HepG2 (cell line): ENCODE measurements around the gene C9orf43. TPM values are rescaled to one million over a fixed set of nuclear protein-coding genes. Genes with fewer than 3 reads are reported as not detected.

ENCODE experiments used
- HNRNPH1 ChIP-seq: fragments of 200-400 bp; formaldehyde crosslinking; optimal IDR thresholded peaks from 2 replicates; pipeline ENCODE3; 2017; ENCODE audit warnings: mild to moderate bottlenecking, low read depth, low read length
- MBD4 ChIP-seq: IDR thresholded peaks from 2 replicates; pipeline ENCODE4 v1.6.1; 2012; ENCODE audit warnings: low read length, inconsistent platforms, borderline replicate concordance
- MIER3 ChIP-seq: IDR thresholded peaks from 2 replicates; pipeline ENCODE4 v1.6.1; 2016; ENCODE audit warnings: missing compliant biosample characterization, borderline replicate concordance
- MTF1 ChIP-seq: sonication (generic); formaldehyde crosslinking; IDR thresholded peaks from 2 replicates; pipeline ENCODE4 v1.5.0; 2020; ENCODE audit warnings: missing genetic modification reagents
- NCOA2 ChIP-seq: sonication (generic); formaldehyde crosslinking; IDR thresholded peaks from 2 replicates; pipeline ENCODE4 v1.8.0; 2022; ENCODE audit warnings: inconsistent platforms
- RFXANK ChIP-seq: IDR thresholded peaks from 2 replicates; pipeline ENCODE4 v1.6.1; 2016
- TMF1 ChIP-seq: sonication (generic); formaldehyde crosslinking; IDR thresholded peaks from 2 replicates; pipeline ENCODE4 v1.8.1; 2022; ENCODE audit warnings: low read depth, missing genetic modification reagents
- ZFP62 ChIP-seq: sonication (generic); formaldehyde crosslinking; IDR thresholded peaks from 2 replicates; pipeline ENCODE4 v1.4.0; 2020; ENCODE audit warnings: missing genetic modification reagents
- ZKSCAN5 ChIP-seq: sonication (generic); formaldehyde crosslinking; IDR thresholded peaks from 2 replicates; pipeline ENCODE4 v1.5.1; 2020; ENCODE audit warnings: mild to moderate bottlenecking, missing genetic modification reagents
- ZNF501 ChIP-seq: sonication (generic); formaldehyde crosslinking; IDR thresholded peaks from 2 replicates; pipeline ENCODE4 v1.5.1; 2020; ENCODE audit warnings: mild to moderate bottlenecking, moderate library complexity, missing genetic modification reagents
- polyA plus RNA-seq, 8 experiments: library from polyadenylated mRNA; depleted of rRNA in 3 of 8; stranded (reverse) in 7 of 8; unstranded in 1 of 8; fragments of >200 nt; fragmentation: Illumina TruSeq in 4 of 8; extraction: Trizol in 4 of 8; gene quantifications; 2 replicates each; pipeline versions ENCODE4 v1.2.1 to v1.2.3, GENCODE V29; 2011 to 2016; ENCODE audit warnings: low read depth in 4 of 8, missing spikeins in 1 of 8, mixed read lengths in 1 of 8; ENCODE audit not compliant: insufficient read depth in 1 of 8
- total RNA-seq, 5 experiments: library from RNA; depleted of rRNA; stranded (reverse); fragments of >200 nt; fragmentation: Illumina TruSeq; extraction: Trizol; gene quantifications; 2 replicates each; pipeline ENCODE4 v1.2.3, GENCODE V29; 2016; ENCODE audit warnings: low read depth in 1 of 5
- TF ChIP-seq, protein P1 (sequence below): sonication (generic); formaldehyde crosslinking; IDR thresholded peaks from 2 replicates; pipeline ENCODE4; 2020; ENCODE audit warnings: missing genetic modification reagents, mild to moderate bottlenecking, borderline replicate concordance
- TF ChIP-seq, protein P2 (sequence below): sonication (generic); formaldehyde crosslinking; IDR thresholded peaks from 2 replicates; pipeline ENCODE4 v1.5.0; 2020; ENCODE audit warnings: missing genetic modification reagents, mild to moderate bottlenecking, borderline replicate concordance
- TF ChIP-seq, protein P3 (sequence below): sonication (generic); formaldehyde crosslinking; IDR thresholded peaks from 2 replicates; pipeline ENCODE4 v1.4.0; 2020; ENCODE audit warnings: missing genetic modification reagents, borderline replicate concordance
- TF ChIP-seq, protein P4 (sequence below): IDR thresholded peaks from 2 replicates; pipeline ENCODE4 v1.6.1; 2016; ENCODE audit warnings: mild to moderate bottlenecking
- TF ChIP-seq, protein P5 (sequence below): sonication (generic); formaldehyde crosslinking; conservative IDR thresholded peaks from 2 replicates; pipeline ENCODE4 v1.8.0; 2022; ENCODE audit warnings: mild to moderate bottlenecking, moderate library complexity, missing genetic modification reagents

The C9orf43 gene
- total and polyA plus RNA-seq, 2 of the 13 experiments (the other 11 are each of a cell fraction or from before 2014, with no cell fraction given): 0.24 to 0.31 TPM

DNA sequence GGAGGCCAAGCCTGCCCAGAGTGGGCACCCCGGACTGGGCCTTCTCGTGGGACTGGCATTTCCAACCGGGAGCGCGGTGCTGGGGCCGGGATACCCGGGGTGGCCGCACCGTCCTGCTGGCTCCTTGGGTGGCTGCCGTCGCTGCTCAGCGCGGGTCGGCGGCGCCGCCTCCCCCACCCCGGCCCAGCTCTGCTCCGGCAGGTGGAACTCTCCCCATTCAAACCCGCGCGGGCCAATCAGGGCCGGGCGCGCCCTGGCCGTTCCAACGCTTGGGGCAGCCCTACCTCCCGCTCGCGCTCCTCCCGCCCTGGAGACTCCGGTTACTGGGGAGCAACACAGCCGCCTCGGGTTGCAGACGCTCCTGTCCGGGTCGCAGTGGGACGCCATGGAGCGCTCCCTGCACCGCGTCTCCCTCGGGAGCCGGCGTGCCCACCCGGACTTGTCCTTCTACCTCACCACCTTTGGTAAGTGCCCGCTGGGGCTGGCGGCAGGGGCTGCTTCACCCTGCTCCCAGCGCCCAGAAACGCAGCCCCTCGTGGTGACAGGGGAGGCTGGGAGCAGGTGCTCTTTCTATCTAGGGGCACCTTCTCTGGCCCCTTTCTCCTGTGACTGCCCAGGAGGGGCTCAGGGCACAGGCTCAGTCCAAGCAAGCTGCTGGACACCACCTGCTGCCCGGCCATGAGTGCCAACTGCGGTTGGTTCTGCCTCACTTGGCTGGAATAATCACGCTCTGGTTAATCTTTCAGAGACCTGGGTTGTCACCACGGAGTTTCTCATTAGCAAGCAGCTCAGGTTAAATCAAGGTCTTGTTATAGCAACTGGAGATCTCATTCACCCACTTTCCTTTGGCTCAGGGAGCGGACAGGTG is 53.1 kb downstream of the C9orf43 start, which contains the start of gene RGS3 (continued):
- TF ChIP-seq, protein P1, sequence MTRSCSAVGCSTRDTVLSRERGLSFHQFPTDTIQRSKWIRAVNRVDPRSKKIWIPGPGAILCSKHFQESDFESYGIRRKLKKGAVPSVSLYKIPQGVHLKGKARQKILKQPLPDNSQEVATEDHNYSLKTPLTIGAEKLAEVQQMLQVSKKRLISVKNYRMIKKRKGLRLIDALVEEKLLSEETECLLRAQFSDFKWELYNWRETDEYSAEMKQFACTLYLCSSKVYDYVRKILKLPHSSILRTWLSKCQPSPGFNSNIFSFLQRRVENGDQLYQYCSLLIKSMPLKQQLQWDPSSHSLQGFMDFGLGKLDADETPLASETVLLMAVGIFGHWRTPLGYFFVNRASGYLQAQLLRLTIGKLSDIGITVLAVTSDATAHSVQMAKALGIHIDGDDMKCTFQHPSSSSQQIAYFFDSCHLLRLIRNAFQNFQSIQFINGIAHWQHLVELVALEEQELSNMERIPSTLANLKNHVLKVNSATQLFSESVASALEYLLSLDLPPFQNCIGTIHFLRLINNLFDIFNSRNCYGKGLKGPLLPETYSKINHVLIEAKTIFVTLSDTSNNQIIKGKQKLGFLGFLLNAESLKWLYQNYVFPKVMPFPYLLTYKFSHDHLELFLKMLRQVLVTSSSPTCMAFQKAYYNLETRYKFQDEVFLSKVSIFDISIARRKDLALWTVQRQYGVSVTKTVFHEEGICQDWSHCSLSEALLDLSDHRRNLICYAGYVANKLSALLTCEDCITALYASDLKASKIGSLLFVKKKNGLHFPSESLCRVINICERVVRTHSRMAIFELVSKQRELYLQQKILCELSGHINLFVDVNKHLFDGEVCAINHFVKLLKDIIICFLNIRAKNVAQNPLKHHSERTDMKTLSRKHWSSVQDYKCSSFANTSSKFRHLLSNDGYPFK (CRISPR knock-in tag): peak; percentile 54; the same call in 1 of the 2 replicates
- no peak for TF ChIP-seq MBD4
- TF ChIP-seq TMF1 (CRISPR knock-in tag): no peak
- TF ChIP-seq RFXANK (CRISPR knock-in tag): no peak
- TF ChIP-seq ZKSCAN5: no peak
- peak; percentile 61 for TF ChIP-seq ZNF501
- TF ChIP-seq, protein P2, sequence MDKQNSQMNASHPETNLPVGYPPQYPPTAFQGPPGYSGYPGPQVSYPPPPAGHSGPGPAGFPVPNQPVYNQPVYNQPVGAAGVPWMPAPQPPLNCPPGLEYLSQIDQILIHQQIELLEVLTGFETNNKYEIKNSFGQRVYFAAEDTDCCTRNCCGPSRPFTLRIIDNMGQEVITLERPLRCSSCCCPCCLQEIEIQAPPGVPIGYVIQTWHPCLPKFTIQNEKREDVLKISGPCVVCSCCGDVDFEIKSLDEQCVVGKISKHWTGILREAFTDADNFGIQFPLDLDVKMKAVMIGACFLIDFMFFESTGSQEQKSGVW: no peak
- TF ChIP-seq, protein P3, sequence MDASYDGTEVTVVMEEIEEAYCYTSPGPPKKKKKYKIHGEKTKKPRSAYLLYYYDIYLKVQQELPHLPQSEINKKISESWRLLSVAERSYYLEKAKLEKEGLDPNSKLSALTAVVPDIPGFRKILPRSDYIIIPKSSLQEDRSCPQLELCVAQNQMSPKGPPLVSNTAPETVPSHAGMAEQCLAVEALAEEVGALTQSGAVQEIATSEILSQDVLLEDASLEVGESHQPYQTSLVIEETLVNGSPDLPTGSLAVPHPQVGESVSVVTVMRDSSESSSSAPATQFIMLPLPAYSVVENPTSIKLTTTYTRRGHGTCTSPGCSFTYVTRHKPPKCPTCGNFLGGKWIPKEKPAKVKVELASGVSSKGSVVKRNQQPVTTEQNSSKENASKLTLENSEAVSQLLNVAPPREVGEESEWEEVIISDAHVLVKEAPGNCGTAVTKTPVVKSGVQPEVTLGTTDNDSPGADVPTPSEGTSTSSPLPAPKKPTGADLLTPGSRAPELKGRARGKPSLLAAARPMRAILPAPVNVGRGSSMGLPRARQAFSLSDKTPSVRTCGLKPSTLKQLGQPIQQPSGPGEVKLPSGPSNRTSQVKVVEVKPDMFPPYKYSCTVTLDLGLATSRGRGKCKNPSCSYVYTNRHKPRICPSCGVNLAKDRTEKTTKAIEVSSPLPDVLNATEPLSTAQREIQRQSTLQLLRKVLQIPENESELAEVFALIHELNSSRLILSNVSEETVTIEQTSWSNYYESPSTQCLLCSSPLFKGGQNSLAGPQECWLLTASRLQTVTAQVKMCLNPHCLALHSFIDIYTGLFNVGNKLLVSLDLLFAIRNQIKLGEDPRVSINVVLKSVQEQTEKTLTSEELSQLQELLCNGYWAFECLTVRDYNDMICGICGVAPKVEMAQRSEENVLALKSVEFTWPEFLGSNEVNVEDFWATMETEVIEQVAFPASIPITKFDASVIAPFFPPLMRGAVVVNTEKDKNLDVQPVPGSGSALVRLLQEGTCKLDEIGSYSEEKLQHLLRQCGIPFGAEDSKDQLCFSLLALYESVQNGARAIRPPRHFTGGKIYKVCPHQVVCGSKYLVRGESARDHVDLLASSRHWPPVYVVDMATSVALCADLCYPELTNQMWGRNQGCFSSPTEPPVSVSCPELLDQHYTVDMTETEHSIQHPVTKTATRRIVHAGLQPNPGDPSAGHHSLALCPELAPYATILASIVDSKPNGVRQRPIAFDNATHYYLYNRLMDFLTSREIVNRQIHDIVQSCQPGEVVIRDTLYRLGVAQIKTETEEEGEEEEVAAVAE: no peak
- no peak for TF ChIP-seq MIER3 (CRISPR knock-in tag)
- TF ChIP-seq, protein P4, sequence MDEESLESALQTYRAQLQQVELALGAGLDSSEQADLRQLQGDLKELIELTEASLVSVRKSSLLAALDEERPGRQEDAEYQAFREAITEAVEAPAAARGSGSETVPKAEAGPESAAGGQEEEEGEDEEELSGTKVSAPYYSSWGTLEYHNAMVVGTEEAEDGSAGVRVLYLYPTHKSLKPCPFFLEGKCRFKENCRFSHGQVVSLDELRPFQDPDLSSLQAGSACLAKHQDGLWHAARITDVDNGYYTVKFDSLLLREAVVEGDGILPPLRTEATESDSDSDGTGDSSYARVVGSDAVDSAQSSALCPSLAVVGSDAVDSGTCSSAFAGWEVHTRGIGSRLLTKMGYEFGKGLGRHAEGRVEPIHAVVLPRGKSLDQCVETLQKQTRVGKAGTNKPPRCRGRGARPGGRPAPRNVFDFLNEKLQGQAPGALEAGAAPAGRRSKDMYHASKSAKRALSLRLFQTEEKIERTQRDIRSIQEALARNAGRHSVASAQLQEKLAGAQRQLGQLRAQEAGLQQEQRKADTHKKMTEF (CRISPR knock-in tag): peak; percentile 70
- no peak for TF ChIP-seq ZFP62 (CRISPR knock-in tag)
- TF ChIP-seq, protein P5, sequence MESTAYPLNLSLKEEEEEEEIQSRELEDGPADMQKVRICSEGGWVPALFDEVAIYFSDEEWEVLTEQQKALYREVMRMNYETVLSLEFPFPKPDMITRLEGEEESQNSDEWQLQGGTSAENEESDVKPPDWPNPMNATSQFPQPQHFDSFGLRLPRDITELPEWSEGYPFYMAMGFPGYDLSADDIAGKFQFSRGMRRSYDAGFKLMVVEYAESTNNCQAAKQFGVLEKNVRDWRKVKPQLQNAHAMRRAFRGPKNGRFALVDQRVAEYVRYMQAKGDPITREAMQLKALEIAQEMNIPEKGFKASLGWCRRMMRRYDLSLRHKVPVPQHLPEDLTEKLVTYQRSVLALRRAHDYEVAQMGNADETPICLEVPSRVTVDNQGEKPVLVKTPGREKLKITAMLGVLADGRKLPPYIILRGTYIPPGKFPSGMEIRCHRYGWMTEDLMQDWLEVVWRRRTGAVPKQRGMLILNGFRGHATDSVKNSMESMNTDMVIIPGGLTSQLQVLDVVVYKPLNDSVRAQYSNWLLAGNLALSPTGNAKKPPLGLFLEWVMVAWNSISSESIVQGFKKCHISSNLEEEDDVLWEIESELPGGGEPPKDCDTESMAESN (CRISPR knock-in tag): no peak; the same call in 1 of the 2 replicates
- TF ChIP-seq NCOA2 (CRISPR knock-in tag): no peak
- TF ChIP-seq HNRNPH1: no peak
- TF ChIP-seq MTF1 (CRISPR knock-in tag): no peak
